ENCODE results near the gene LRIG1. TPM values are rescaled to one million over a fixed set of nuclear protein-coding genes. Genes with fewer than 3 reads are reported as not detected.

The LRIG1 gene
- polyA plus RNA-seq, 3 donors from 2014 or later: 4.4 to 9.7 (median 4.7) TPM

DNA sequence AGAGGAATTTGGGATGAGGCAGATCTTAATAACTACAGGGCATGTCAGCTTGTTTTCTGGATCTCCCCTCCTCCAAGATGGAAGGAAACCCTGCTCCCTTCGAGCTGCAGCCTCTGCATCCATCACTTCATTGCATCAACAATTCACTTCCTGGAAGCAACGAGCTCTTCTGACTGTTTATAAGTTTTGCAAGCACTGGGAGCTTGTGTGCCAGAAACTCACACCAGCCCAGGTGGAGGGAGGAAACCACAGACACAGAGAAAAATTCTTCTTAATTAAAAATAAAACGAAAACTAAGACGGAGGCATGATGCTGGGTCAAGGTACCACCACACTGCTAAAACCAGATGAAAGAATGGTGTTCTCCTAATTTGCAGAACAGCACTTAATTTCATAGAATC is 10.6 kb downstream of the LRIG1 start:
- H3K4me3 Mint-ChIP-seq: peak overlapping the region in 2 of 5 donors; percentile 28 to 31
- H3K27me3 Mint-ChIP-seq (ENCODE audit: low read depth in 3 of 3): peaks cover 0 to 6% (median 4%) of the 10 kb centered on the region in 3 donors
- no peak overlapping the region for H3K27ac Mint-ChIP-seq
- peaks cover 10 to 25% of the 10 kb centered on the region in 2 donors for H3K4me1 Mint-ChIP-seq
- DNase-seq: no peak
- H3K36me3 Mint-ChIP-seq: peaks cover 0 to 5% (median 0%) of the 10 kb centered on the region in 3 donors
- H3K9me3 Mint-ChIP-seq: no peaks in the 10 kb centered on the region

- DNase-seq: no peak
- H3K4me1 Mint-ChIP-seq: peaks cover 7 to 19% of the 10 kb centered on the region in 2 donors
- H3K36me3 Mint-ChIP-seq: peaks cover 0 to 5% (median 0%) of the 10 kb centered on the region in 3 donors
- no peaks in the 10 kb centered on the region for H3K9me3 Mint-ChIP-seq
- H3K27me3 Mint-ChIP-seq (ENCODE audit: low read depth in 3 of 3): peaks cover 0 to 4% (median 3%) of the 10 kb centered on the region in 3 donors
- H3K4me3 Mint-ChIP-seq: no peak overlapping the region
- H3K27ac Mint-ChIP-seq: no peak overlapping the region
These were observed 11.2 kb downstream of the LRIG1 start for GRCh38 chr3:66489581-66489980.

- Mint-ChIP-seq H3K36me3 (peaks cover 0 to 5% (median 0%) of the 10 kb centered on the region in 3 donors), H3K4me1 (peaks cover 6 to 16% of the 10 kb centered on the region in 2 donors), H3K9me3 (no peaks in the 10 kb centered on the region), H3K27ac (no peak overlapping the region), H3K27me3 (ENCODE audit: low read depth in 3 of 3) (peaks cover 0 to 4% (median under 1%) of the 10 kb centered on the region in 3 donors), H3K4me3 (no peak overlapping the region)
- no peak for DNase-seq
These were observed 11.7 kb downstream of the LRIG1 start for GRCh38 chr3:66489115-66489514.

GRCh38 chr3:66488492-66488891 is 12.3 kb downstream of the LRIG1 start:
- Mint-ChIP-seq H3K4me1 (peaks cover 6 to 21% of the 10 kb centered on the region in 2 donors), H3K27me3 (ENCODE audit: low read depth in 3 of 3) (peaks cover 0 to 4% (median 0%) of the 10 kb centered on the region in 3 donors), H3K36me3 (peaks cover 0 to 5% (median 0%) of the 10 kb centered on the region in 3 donors), H3K9me3 (no peaks in the 10 kb centered on the region), H3K4me3 (no peak overlapping the region), H3K27ac (no peak overlapping the region)
- no peak for DNase-seq

GRCh38 chr3:66487465-66487864 is 13.4 kb downstream of the LRIG1 start:
- no peak overlapping the region for H3K27ac Mint-ChIP-seq
- no peak for DNase-seq
- no peaks in the 10 kb centered on the region for H3K9me3 Mint-ChIP-seq
- H3K27me3 Mint-ChIP-seq (ENCODE audit: low read depth in 3 of 3): peaks cover 0 to 2% (median 0%) of the 10 kb centered on the region in 3 donors
- peaks cover 13 to 29% of the 10 kb centered on the region in 2 donors for H3K4me1 Mint-ChIP-seq
- peaks cover 0 to 5% (median 0%) of the 10 kb centered on the region in 3 donors for H3K36me3 Mint-ChIP-seq
- H3K4me3 Mint-ChIP-seq: no peak overlapping the region

DNA sequence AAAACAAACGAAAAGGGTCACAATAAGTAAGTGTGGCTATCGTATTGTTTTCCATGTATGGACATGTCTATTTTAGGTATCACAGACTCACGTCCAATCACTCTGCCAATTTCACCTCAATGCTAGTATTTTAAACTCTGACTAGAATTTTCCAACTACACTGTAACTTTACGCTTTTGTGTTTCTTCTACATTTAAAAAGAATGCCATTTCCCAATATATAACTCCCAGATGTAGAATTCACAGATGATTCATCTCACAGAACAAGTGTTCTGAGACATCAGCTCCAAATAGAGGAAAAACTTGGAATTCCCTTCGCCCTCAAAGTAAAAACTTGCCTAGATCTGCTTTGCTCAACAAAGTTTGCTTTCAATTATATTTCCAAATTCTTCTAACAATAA is 14.2 kb downstream of the LRIG1 start:
- H3K36me3 Mint-ChIP-seq: no peaks in the 10 kb centered on the region
- peaks cover 0 to 2% (median 0%) of the 10 kb centered on the region in 3 donors for H3K27me3 Mint-ChIP-seq (ENCODE audit: low read depth in 3 of 3)
- H3K4me3 Mint-ChIP-seq: no peak overlapping the region
- H3K4me1 Mint-ChIP-seq: peaks cover 20 to 36% of the 10 kb centered on the region in 2 donors
- DNase-seq: no peak
- H3K9me3 Mint-ChIP-seq: no peaks in the 10 kb centered on the region
- no peak overlapping the region for H3K27ac Mint-ChIP-seq

GRCh38 chr3:66486202-66486601 is 14.6 kb downstream of the LRIG1 start:
- Mint-ChIP-seq H3K9me3 (no peaks in the 10 kb centered on the region), H3K27me3 (ENCODE audit: low read depth in 3 of 3) (peaks cover 0 to 2% (median 0%) of the 10 kb centered on the region in 3 donors), H3K27ac (no peak overlapping the region), H3K36me3 (no peaks in the 10 kb centered on the region), H3K4me1 (peaks cover 24 to 41% of the 10 kb centered on the region in 2 donors), H3K4me3 (no peak overlapping the region)
- no peak for DNase-seq

GRCh38 chr3:66485291-66485968 is 15.4 kb downstream of the LRIG1 start:
- Mint-ChIP-seq H3K4me3 (no peak overlapping the region), H3K27ac (no peak overlapping the region), H3K4me1 (peaks cover 30 to 46% of the 10 kb centered on the region in 2 donors), H3K27me3 (ENCODE audit: low read depth in 3 of 3) (peaks cover 0 to 2% (median 0%) of the 10 kb centered on the region in 3 donors), H3K36me3 (no peaks in the 10 kb centered on the region), H3K9me3 (no peaks in the 10 kb centered on the region)
- DNase-seq: no peak

GRCh38 chr3:66484106-66484844 is 16.5 kb downstream of the LRIG1 start:
- Mint-ChIP-seq H3K27me3 (ENCODE audit: low read depth in 3 of 3) (peaks cover 0 to 5% (median 2%) of the 10 kb centered on the region in 3 donors), H3K4me1 (peaks cover 37 to 48% of the 10 kb centered on the region in 2 donors), H3K27ac (peak overlapping the region in 1 of 6 donors; percentile 4), H3K36me3 (peaks cover 0 to 3% (median 0%) of the 10 kb centered on the region in 3 donors), H3K9me3 (no peaks in the 10 kb centered on the region), H3K4me3 (no peak overlapping the region)
- no peak for DNase-seq

DNA sequence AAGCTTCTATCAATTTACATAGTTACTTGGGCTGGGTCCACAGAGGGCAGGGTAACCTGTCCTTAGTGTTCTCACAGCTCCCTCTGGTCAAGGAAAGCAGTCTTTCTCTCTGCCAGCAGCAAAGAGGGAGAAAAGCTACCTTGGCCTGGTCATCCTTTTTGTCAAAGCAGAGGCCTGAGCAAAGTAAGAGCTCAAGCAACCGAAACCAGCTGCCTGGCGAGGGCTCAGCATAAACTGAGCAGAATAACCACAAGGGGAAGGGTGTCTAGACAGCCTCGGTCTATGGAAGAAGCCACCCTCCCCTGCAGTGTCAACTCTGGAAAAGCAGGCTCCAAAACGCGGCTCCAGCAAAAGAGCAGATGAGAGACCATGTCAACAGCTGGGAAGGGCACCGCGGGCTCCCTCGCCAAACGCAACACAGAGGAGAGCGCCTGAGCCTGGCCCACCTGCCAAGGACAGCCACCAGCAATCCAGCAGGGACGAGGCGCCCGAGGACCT is 17.4 kb downstream of the LRIG1 start:
- no peak for DNase-seq
- Mint-ChIP-seq H3K27me3 (ENCODE audit: low read depth in 3 of 3) (peaks cover 5 to 12% (median 6%) of the 10 kb centered on the region in 3 donors), H3K4me1 (peaks cover 45 to 56% of the 10 kb centered on the region in 2 donors), H3K36me3 (peaks cover 0 to 5% (median 0%) of the 10 kb centered on the region in 3 donors), H3K9me3 (no peaks in the 10 kb centered on the region), H3K4me3 (no peak overlapping the region), H3K27ac (peak overlapping the region in 1 of 6 donors; percentile 13)

DNA sequence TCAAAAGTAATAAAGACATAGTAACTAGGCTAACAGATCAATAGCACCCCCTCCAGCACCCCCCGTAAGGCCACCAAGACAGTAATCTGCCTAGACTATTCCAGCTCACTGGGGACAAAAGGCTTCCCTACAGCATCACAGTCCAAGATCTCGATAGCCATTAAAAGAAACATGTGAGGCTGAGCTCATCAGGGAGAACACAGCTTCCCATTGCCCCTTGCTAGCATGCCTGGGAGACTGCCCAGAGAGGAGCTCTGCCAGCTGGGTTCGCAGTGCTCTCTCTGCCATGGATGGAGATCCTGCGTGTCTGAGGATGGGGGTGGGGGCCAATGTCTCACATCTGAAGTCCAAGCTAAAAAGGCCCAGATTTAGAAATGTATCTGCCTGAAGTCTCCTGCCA is 17.8 kb downstream of the LRIG1 start:
- Mint-ChIP-seq H3K27ac (no peak overlapping the region), H3K4me3 (no peak overlapping the region), H3K36me3 (peaks cover 0 to 5% (median 0%) of the 10 kb centered on the region in 3 donors), H3K9me3 (no peaks in the 10 kb centered on the region), H3K27me3 (ENCODE audit: low read depth in 3 of 3) (peaks cover 6 to 14% (median 6%) of the 10 kb centered on the region in 3 donors), H3K4me1 (peaks cover 49 to 60% of the 10 kb centered on the region in 2 donors)
- no peak for DNase-seq

DNA sequence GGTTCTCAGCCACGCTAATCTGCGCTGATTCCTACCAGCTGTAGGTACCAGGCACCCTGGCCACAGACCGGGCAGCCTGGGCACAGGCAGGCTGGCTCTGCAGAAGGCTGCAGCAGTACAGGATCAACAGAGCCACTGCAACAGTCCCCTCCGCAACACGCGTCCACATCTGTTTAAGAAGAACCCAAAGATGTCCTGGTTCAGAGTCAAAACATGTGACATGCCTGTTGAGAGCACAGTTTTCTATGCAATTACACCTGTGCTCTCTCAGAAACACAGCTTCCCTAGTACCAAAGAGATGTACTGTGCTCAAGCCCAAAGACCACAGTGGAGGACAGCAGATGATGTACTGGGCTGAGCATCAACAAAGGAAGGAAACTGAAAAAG is 18.8 kb downstream of the LRIG1 start:
- Mint-ChIP-seq H3K36me3 (peaks cover 0 to 5% (median 0%) of the 10 kb centered on the region in 3 donors), H3K4me1 (peaks cover 59 to 70% of the 10 kb centered on the region in 2 donors), H3K4me3 (peak overlapping the region in 2 of 5 donors; percentile 71 to 81), H3K27me3 (ENCODE audit: low read depth in 3 of 3) (peaks cover 6 to 16% (median 6%) of the 10 kb centered on the region in 3 donors), H3K27ac (peak overlapping the region in 2 of 6 donors; percentile 35 to 67), H3K9me3 (no peaks in the 10 kb centered on the region)
- DNase-seq: no peak

GRCh38 chr3:66481071-66482017 is 19.5 kb downstream of the LRIG1 start:
- Mint-ChIP-seq H3K9me3 (no peaks in the 10 kb centered on the region), H3K36me3 (peaks cover 0 to 5% (median 0%) of the 10 kb centered on the region in 3 donors), H3K4me1 (peaks cover 59 to 70% of the 10 kb centered on the region in 2 donors), H3K4me3 (peak overlapping the region; percentile 53 to 81 (median 70)), H3K27me3 (ENCODE audit: low read depth in 3 of 3) (peaks cover 4 to 16% (median 6%) of the 10 kb centered on the region in 3 donors), H3K27ac (peak overlapping the region in 5 of 6 donors; percentile 36 to 67 (median 51))
- no peak for DNase-seq
